HepG2 (cell line): ENCODE measurements around the gene GALNT15. TPM values are rescaled to one million over a fixed set of nuclear protein-coding genes. Genes with fewer than 3 reads are reported as not detected.

Source experiments
- CCAR2 ChIP-seq: fragments of 200-400 bp; formaldehyde crosslinking; optimal IDR thresholded peaks from 2 replicates; pipeline ENCODE3; 2018; ENCODE audit warnings: low read depth, mild to moderate bottlenecking, low read length, moderate library complexity
- CREB1 ChIP-seq, 2 experiments: fragments of 450-650 bp in 1 of 2; IDR thresholded peaks; 2 replicates each; pipeline ENCODE4 v1.6.1; 2016 to 2017; ENCODE audit warnings: control low read depth in 1 of 2, mild to moderate bottlenecking in 1 of 2, missing compliant biosample characterization in 1 of 2, missing genetic modification characterization in 1 of 2
- FOXA3 ChIP-seq: IDR thresholded peaks from 2 replicates; pipeline ENCODE4 v1.6.1; 2016; ENCODE audit warnings: missing genetic modification reagents, missing compliant biosample characterization
- GABPB1 ChIP-seq: IDR thresholded peaks from 2 replicates; pipeline ENCODE4 v1.6.1; 2016; ENCODE audit warnings: mild to moderate bottlenecking, missing genetic modification reagents, moderate library complexity, missing compliant biosample characterization
- HDAC1 ChIP-seq: sonication (generic); formaldehyde crosslinking; IDR thresholded peaks from 2 replicates; pipeline ENCODE4 v1.5.1; 2020; ENCODE audit warnings: mild to moderate bottlenecking, missing genetic modification reagents
- HNF4G ChIP-seq, 2 experiments: sonication (generic) in 1 of 2; formaldehyde crosslinking in 1 of 2; IDR thresholded peaks; 2 replicates each; pipeline versions ENCODE4 v1.4.0 to v1.6.1; 2011 to 2020; ENCODE audit warnings: borderline replicate concordance in 2 of 2, low read depth in 2 of 2, mild to moderate bottlenecking in 2 of 2, low read length in 1 of 2, missing genetic modification reagents in 1 of 2, moderate library complexity in 1 of 2
- MED13 ChIP-seq: sonication (generic); formaldehyde crosslinking; IDR thresholded peaks from 2 replicates; pipeline ENCODE4 v1.5.0; 2020; ENCODE audit warnings: missing genetic modification reagents
- NCOR1 ChIP-seq: fragments of 200-600 bp; sonication (generic); IDR thresholded peaks from 2 replicates; pipeline ENCODE4 v1.7.0; 2017; ENCODE audit warnings: antibody characterized with exemption, low read length, borderline replicate concordance
- SALL1 ChIP-seq: sonication (generic); formaldehyde crosslinking; IDR thresholded peaks from 2 replicates; pipeline ENCODE4 v1.8.0; 2022; ENCODE audit warnings: mild to moderate bottlenecking, missing genetic modification reagents
- TEAD3 ChIP-seq: optimal IDR thresholded peaks from 2 replicates; pipeline ENCODE3; 2016; ENCODE audit warnings: borderline replicate concordance
- YY1 ChIP-seq: IDR thresholded peaks from 2 replicates; pipeline ENCODE4 v1.6.1; 2011; ENCODE audit warnings: low read length, low read depth, moderate library complexity, mild to moderate bottlenecking; ENCODE audit not compliant: insufficient read depth, insufficient replicate concordance
- ZNF460 ChIP-seq: sonication (generic); formaldehyde crosslinking; IDR thresholded peaks from 2 replicates; pipeline ENCODE4 v1.5.1; 2020; ENCODE audit warnings: missing genetic modification reagents, mild to moderate bottlenecking, borderline replicate concordance
- ZNF777 ChIP-seq: sonication (generic); formaldehyde crosslinking; IDR thresholded peaks from 2 replicates; pipeline ENCODE4 v1.4.0; 2020; ENCODE audit warnings: missing genetic modification reagents
- polyA plus RNA-seq, 8 experiments: library from polyadenylated mRNA; depleted of rRNA in 3 of 8; stranded (reverse) in 7 of 8; unstranded in 1 of 8; fragments of >200 nt; fragmentation: Illumina TruSeq in 4 of 8; extraction: Trizol in 4 of 8; gene quantifications; 2 replicates each; pipeline versions ENCODE4 v1.2.1 to v1.2.3, GENCODE V29; 2011 to 2016; ENCODE audit warnings: low read depth in 4 of 8, missing spikeins in 1 of 8, mixed read lengths in 1 of 8; ENCODE audit not compliant: insufficient read depth in 1 of 8
- total RNA-seq, 5 experiments: library from RNA; depleted of rRNA; stranded (reverse); fragments of >200 nt; fragmentation: Illumina TruSeq; extraction: Trizol; gene quantifications; 2 replicates each; pipeline ENCODE4 v1.2.3, GENCODE V29; 2016; ENCODE audit warnings: low read depth in 1 of 5
- TF ChIP-seq, protein P1 (sequence below): sonication (generic); formaldehyde crosslinking; IDR thresholded peaks from 2 replicates; pipeline ENCODE4 v1.5.1; 2020; ENCODE audit warnings: missing genetic modification reagents, mild to moderate bottlenecking, borderline replicate concordance
- TF ChIP-seq, protein P2 (sequence below): sonication (generic); formaldehyde crosslinking; IDR thresholded peaks from 2 replicates; pipeline ENCODE4 v1.5.0; 2020; ENCODE audit warnings: missing genetic modification reagents, mild to moderate bottlenecking, borderline replicate concordance
- TF ChIP-seq, protein P3 (sequence below): IDR thresholded peaks from 2 replicates; pipeline ENCODE4 v1.6.1; 2012; ENCODE audit warnings: inconsistent platforms
- TF ChIP-seq, protein P4 (sequence below), 2 experiments: sonication (generic) in 1 of 2; formaldehyde crosslinking in 1 of 2; IDR thresholded peaks; 2 replicates each; pipeline versions ENCODE4 v1.5.1 to v1.6.1; 2011 to 2020; ENCODE audit warnings: borderline replicate concordance in 1 of 2, low read depth in 1 of 2, low read length in 1 of 2, mild to moderate bottlenecking in 1 of 2, missing genetic modification reagents in 1 of 2, moderate library complexity in 1 of 2
- TF ChIP-seq, protein P5 (sequence below): sonication (generic); formaldehyde crosslinking; IDR thresholded peaks from 2 replicates; pipeline ENCODE4 v1.4.0; 2020; ENCODE audit warnings: mild to moderate bottlenecking, missing genetic modification reagents

GALNT15 gene
- total and polyA plus RNA-seq, 2 of the 13 experiments (the other 11 are each of a cell fraction or from before 2014, with no cell fraction given): 0.02 to 0.04 TPM

DNA sequence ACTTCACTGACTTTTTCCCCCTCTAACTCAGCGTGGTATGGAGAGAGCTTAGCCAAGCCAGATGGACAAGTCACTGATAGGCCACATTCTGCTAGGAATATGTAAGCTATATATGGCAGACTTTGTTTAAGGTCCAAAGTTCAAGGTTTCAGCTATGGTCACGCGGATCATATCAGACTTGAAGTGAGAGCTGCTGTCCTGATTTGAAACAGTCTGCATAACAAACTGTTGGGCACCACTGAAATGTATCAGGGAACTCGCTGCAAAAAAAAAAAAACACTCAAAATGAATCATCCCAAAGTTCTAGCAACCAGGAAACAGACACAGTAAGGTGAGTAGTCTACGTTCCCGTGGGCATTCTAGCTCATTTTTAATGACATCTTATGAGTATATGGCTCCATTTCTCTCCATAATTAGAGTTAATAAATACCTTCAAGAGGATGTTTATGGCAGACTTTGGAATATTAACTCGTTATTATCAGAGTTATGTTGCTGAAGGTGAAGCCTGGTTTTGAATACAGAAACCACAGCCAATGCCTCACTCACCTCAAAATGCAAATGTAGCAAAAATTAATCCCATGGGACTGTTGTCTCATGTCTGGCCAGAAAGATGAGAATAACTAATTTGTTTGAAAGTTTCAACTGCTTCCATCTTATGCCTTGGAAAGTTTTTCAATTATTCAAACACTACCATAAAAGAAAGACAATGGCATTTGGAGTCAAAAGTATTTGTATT lies 77.9 kb downstream of the GALNT15 start (continued):
- TF ChIP-seq ZNF460 (CRISPR knock-in tag) (no peak), ZNF777 (CRISPR knock-in tag) (no peak), SALL1 (peak; percentile 85; the same call in 1 of the 2 replicates), HDAC1 (CRISPR knock-in tag) (peak; percentile 44; the same call in 1 of the 2 replicates), FOXA3 (CRISPR knock-in tag) (0 out of 2 replicates have a peak, but pooled peaks have one; percentile 29), HNF4G (IDR thresholded peaks at IDR 0.05; ENCODE audit: borderline replicate concordance, low read depth, low read length) (peak; percentile 70), HNF4G (CRISPR knock-in tag; IDR thresholded peaks at IDR 0.05; ENCODE audit: borderline replicate concordance, low read depth) (no peak), NCOR1 (peak; percentile 87), CREB1 (IDR thresholded peaks at IDR 0.05) (no peak), CREB1 (CRISPR knock-in tag; IDR thresholded peaks at IDR 0.05) (peak; percentile 48; the same call in 1 of the 2 replicates), MED13 (no peak), CCAR2 (no peak), YY1 (no peak), GABPB1 (CRISPR knock-in tag) (no peak), TEAD3 (CRISPR knock-in tag) (peak; percentile 61)
- TF ChIP-seq, protein P1, sequence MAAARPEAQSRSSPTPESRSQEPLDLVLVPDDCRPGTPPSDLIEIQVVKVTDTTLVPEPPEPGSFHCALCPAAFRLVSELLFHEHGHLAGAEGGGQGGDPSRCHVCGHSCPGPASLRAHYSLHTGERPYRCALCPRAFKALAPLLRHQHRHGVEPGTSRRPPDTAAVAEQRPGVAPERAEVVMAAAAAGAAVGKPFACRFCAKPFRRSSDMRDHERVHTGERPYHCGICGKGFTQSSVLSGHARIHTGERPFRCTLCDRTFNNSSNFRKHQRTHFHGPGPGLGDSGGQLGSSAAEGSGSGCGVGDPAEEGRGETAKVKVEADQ (CRISPR knock-in tag): no peak
- TF ChIP-seq, protein P2, sequence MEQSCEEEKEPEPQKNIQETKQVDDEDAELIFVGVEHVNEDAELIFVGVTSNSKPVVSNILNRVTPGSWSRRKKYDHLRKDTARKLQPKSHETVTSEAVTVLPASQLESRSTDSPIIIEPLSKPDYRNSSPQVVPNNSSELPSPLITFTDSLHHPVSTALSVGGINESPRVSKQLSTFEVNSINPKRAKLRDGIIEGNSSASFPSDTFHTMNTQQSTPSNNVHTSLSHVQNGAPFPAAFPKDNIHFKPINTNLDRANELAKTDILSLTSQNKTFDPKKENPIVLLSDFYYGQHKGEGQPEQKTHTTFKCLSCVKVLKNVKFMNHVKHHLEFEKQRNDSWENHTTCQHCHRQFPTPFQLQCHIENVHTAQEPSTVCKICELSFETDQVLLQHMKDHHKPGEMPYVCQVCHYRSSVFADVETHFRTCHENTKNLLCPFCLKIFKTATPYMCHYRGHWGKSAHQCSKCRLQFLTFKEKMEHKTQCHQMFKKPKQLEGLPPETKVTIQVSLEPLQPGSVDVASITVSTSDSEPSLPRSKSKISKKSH (CRISPR knock-in tag): no peak
- TF ChIP-seq, protein P3, sequence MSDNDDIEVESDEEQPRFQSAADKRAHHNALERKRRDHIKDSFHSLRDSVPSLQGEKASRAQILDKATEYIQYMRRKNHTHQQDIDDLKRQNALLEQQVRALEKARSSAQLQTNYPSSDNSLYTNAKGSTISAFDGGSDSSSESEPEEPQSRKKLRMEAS: peak; percentile 54; the same call in 1 of the 2 replicates
- TF ChIP-seq, protein P4, sequence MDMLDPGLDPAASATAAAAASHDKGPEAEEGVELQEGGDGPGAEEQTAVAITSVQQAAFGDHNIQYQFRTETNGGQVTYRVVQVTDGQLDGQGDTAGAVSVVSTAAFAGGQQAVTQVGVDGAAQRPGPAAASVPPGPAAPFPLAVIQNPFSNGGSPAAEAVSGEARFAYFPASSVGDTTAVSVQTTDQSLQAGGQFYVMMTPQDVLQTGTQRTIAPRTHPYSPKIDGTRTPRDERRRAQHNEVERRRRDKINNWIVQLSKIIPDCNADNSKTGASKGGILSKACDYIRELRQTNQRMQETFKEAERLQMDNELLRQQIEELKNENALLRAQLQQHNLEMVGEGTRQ (IDR thresholded peaks at IDR 0.05; ENCODE audit: low read depth, low read length): 0 out of 2 replicates have a peak, but pooled peaks have one; percentile 11
- TF ChIP-seq, protein P4 (CRISPR knock-in tag; IDR thresholded peaks at IDR 0.05; ENCODE audit: borderline replicate concordance): peak; percentile 75
- TF ChIP-seq, protein P5, sequence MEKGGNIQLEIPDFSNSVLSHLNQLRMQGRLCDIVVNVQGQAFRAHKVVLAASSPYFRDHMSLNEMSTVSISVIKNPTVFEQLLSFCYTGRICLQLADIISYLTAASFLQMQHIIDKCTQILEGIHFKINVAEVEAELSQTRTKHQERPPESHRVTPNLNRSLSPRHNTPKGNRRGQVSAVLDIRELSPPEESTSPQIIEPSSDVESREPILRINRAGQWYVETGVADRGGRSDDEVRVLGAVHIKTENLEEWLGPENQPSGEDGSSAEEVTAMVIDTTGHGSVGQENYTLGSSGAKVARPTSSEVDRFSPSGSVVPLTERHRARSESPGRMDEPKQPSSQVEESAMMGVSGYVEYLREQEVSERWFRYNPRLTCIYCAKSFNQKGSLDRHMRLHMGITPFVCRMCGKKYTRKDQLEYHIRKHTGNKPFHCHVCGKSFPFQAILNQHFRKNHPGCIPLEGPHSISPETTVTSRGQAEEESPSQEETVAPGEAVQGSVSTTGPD (CRISPR knock-in tag): no peak
